GM12878 (cell line): ENCODE measurements around the gene ASB4. TPM values are rescaled to one million over a fixed set of nuclear protein-coding genes. Genes with fewer than 3 reads are reported as not detected.

Experiments
- ATAC-seq: fragments of 200-7000 bp; cut with Tn5 transposase; 3 replicates; pipeline ENCODE4 v1.9.1; 2020; ENCODE audit warnings: mild to moderate bottlenecking, moderate library complexity
- Bru-seq: library from RNA; stranded (reverse); fragments of 400-500 nt; gene quantifications from one replicate; lab custom pipeline; 2021; lab: Mats Ljungman, UMichigan
- BruChase-seq, 2 experiments: library from RNA; stranded (reverse); fragments of 400-500 nt; gene quantifications; one replicate each; lab custom pipeline; 2021; lab: Mats Ljungman, UMichigan
- BruUV-seq: library from RNA; stranded (reverse); fragments of 400-500 nt; replicated peaks from 2 replicates; lab custom pipeline; 2021; lab: Mats Ljungman, UMichigan
- CTCF ChIA-PET: fragments of 300-600 bp; sonication (Branson Sonifier 250); formaldehyde crosslinking; extraction: SDS; loops from one replicate; lab custom pipeline; 2021; ENCODE audit warnings: inconsistent platforms; lab: Yijun Ruan, JAX
- POLR2A ChIA-PET: fragments of 350-600 bp; formaldehyde crosslinking; extraction: SDS; loops from one replicate; lab custom pipeline; 2021; ENCODE audit warnings: inconsistent platforms; lab: Charles Lee
- RAD21 ChIA-PET: fragments of 300-600 bp; sonication (Branson Sonifier 250); formaldehyde crosslinking; loops from one replicate; lab custom pipeline; 2023; ENCODE audit warnings: antibody characterized with exemption; ENCODE audit not compliant: unreplicated experiment; lab: Charles Lee
- SMC1A ChIA-PET: fragments of 300-600 bp; sonication (Branson Sonifier 250); formaldehyde crosslinking; loops from one replicate; lab custom pipeline; 2023; ENCODE audit not compliant: unreplicated experiment, uncharacterized antibody; lab: Charles Lee
- DNase-seq: peaks from one replicate; pipeline ENCODE4 v3.0.0-alpha.2; 2011; ENCODE audit warnings: low read depth, low spot score
- FAIRE-seq: peaks from 3 replicates; lab custom pipeline; 2011; peaks lifted over from hg19 to GRCh38; lab: Jason Lieb, UNC
- H2AFZ ChIP-seq: 2 replicates; pipeline ENCODE4 v1.6.0; 2011; ENCODE audit warnings: low read depth, low read length, control low read depth; ENCODE audit not compliant: control insufficient read depth
- H3K27ac ChIP-seq: 2 replicates; pipeline ENCODE4 v1.5.1; 2011; ENCODE audit warnings: control low read depth; ENCODE audit not compliant: control insufficient read depth, insufficient read depth
- H3K27me3 ChIP-seq, 2 experiments: replicated peaks in 1 of 2; 2 replicates each; pipeline versions ENCODE4 v1.6.0 to v1.6.1; 2011; ENCODE audit warnings: low read length in 1 of 2; ENCODE audit not compliant: control insufficient read depth in 2 of 2, insufficient read depth in 2 of 2
- H3K36me3 ChIP-seq, 2 experiments: 2 replicates each; pipeline ENCODE4 v1.5.1; 2011; ENCODE audit warnings: low read length in 1 of 2; ENCODE audit not compliant: control insufficient read depth in 2 of 2, insufficient read depth in 2 of 2
- H3K4me1 ChIP-seq: 2 replicates; pipeline ENCODE4 v1.6.1; 2011; ENCODE audit warnings: mild to moderate bottlenecking, low read length, moderate library complexity, mixed read lengths; ENCODE audit not compliant: control insufficient read depth, insufficient read depth
- H3K4me2 ChIP-seq: 2 replicates; pipeline ENCODE4 v1.6.0; 2011; ENCODE audit warnings: control low read depth; ENCODE audit not compliant: control insufficient read depth, insufficient read depth
- H3K4me3 ChIP-seq: fragments of 200-600 bp; sonication (generic); 2 replicates; pipeline ENCODE4 v1.5.1; 2016
- H3K79me2 ChIP-seq: 2 replicates; pipeline ENCODE4 v1.6.0; 2011; ENCODE audit warnings: low read length; ENCODE audit not compliant: control insufficient read depth, insufficient read depth
- H3K9ac ChIP-seq: 2 replicates; pipeline ENCODE4 v1.8.0; 2011; ENCODE audit warnings: low read length, control low read depth, mixed read lengths; ENCODE audit not compliant: control insufficient read depth, insufficient read depth
- H3K9me3 ChIP-seq: replicated peaks from 3 replicates; pipeline ENCODE4 v1.5.1; 2011; ENCODE audit warnings: mild to moderate bottlenecking, low read length; ENCODE audit not compliant: control insufficient read depth, insufficient read depth
- H4K20me1 ChIP-seq: 2 replicates; pipeline ENCODE4 v1.6.0; 2011; ENCODE audit not compliant: control insufficient read depth, insufficient read depth
- BCL3 ChIP-seq: IDR thresholded peaks from 2 replicates; pipeline ENCODE4 v1.6.1; 2011; ENCODE audit warnings: borderline replicate concordance, low read depth, mild to moderate bottlenecking, moderate library complexity, low read length; ENCODE audit not compliant: insufficient read depth, poor library complexity, severe bottlenecking
- PAX8 ChIP-seq: fragments of 450-650 bp; IDR thresholded peaks from 2 replicates; pipeline ENCODE4 v1.6.1; 2017; ENCODE audit warnings: mild to moderate bottlenecking, moderate library complexity
- SMAD5 ChIP-seq: IDR thresholded peaks from 2 replicates; pipeline ENCODE4 v1.6.1; 2016; ENCODE audit warnings: antibody characterized with exemption, low read depth
- WGBS: methylation state at CpG from one replicate; pipeline ENCODE4 v1.1.6; 2016; ENCODE audit warnings: low lambda C conversion rate; ENCODE audit not compliant: insufficient replicate concordance, insufficient coverage; ENCODE audit errors: missing lambda C conversion rate; 5-methylcytosine and 5-hydroxymethylcytosine counted together
- in situ Hi-C: fragments of 300-500 bp; cut with MboI; formaldehyde crosslinking; loops from 9 replicates; pipeline ENCODE4 v1.14.3; 2018; ENCODE audit warnings: mixed read lengths
- intact Hi-C: fragments of 100-400 bp; cut with micrococcal nuclease; formaldehyde crosslinking; loops from one replicate; pipeline ENCODE4 v1.14.2; 2022; ENCODE audit not compliant: unreplicated experiment
- long read RNA-seq, 2 experiments: library from polyadenylated mRNA; unstranded; transcript quantifications; one replicate each; pipeline ENCODE4 v2.0.0, GENCODE V29; 2019 to 2020
- polyA minus RNA-seq, 3 experiments: library from RNA; depleted of rRNA, polyadenylated mRNA; stranded (reverse); fragments of >200 nt; gene quantifications; 2 replicates each; pipeline ENCODE4 v1.2.3, GENCODE V29; 2011
- polyA plus RNA-seq, 11 experiments: library from polyadenylated mRNA; depleted of rRNA in 4 of 11; unstranded in 6 of 11; stranded (reverse) in 5 of 11; fragments of >200 nt; fragmentation: Nextera tagmentation in 4 of 11; fragmentation: Illumina TruSeq in 1 of 11; extraction: Ambion mirVana in 4 of 11; extraction: Trizol in 1 of 11; gene quantifications; 1 replicate in 1 of 11; 2 replicates in 10 of 11; pipeline versions ENCODE4 v1.2.1 to v1.2.3, GENCODE V29; 2011 to 2016; ENCODE audit warnings: inconsistent platforms in 2 of 11, missing spikeins in 2 of 11, low read depth in 1 of 11
- total RNA-seq, 4 experiments: library from RNA; depleted of rRNA in 3 of 4; stranded (reverse); fragments of >200 nt in 3 of 4; fragmentation: Illumina TruSeq in 1 of 4; extraction: Trizol in 1 of 4; gene quantifications; 2 replicates each; pipeline versions ENCODE4 v1.2.1 to v1.2.3, GENCODE V29; 2013 to 2021

The ASB4 gene
- total RNA-seq (2013; cell fraction: nucleolus; rRNA removed) = 0.27 and 1.1 TPM in 2 replicates
- total RNA-seq (2014; rRNA removed) (not detected in 2 replicates), total RNA-seq (2014; rRNA removed; fragmentation: Illumina TruSeq; extraction: Trizol) (not detected in 2 replicates), total RNA-seq (2021) (0.08 TPM in 1 of 2 replicates, not detected in the other), polyA plus RNA-seq (2011; rRNA removed) (1.1 and 1.3 TPM in 2 replicates), polyA plus RNA-seq (2014; fragmentation: Illumina TruSeq; extraction: Trizol) (not detected in 2 replicates), polyA plus RNA-seq (2014; fragmentation: Nextera tagmentation; extraction: Ambion mirVana) (not detected), polyA plus RNA-seq (2014; rRNA removed) (0.12 TPM in 1 of 2 replicates, not detected in the other), polyA plus RNA-seq (2016; fragmentation: Nextera tagmentation; extraction: Ambion mirVana) (not detected), polyA minus RNA-seq (2011; rRNA and poly(A)+ RNA removed) (1.2 and 1.9 TPM in 2 replicates), Bru-seq, nascent RNA (percentile 22 among the genes with signal in this experiment), BruChase-seq, experiment 1, labeled RNA remaining after a 6-hour chase (percentile 17 among the genes with signal in this experiment), BruChase-seq, experiment 2, labeled RNA remaining after a 2-hour chase (percentile 13 among the genes with signal in this experiment)
- polyA plus RNA-seq (2011; ENCODE audit: low read depth) = not detected
- 0.64 and 0.82 TPM in 2 replicates for polyA plus RNA-seq (2011; cell fraction: cytosol; rRNA removed)
- 0.56 and 1.1 TPM in 2 replicates for polyA plus RNA-seq (2011; cell fraction: nucleus; rRNA removed)
- polyA plus RNA-seq (2012) = not detected in 2 replicates
- not detected in 2 replicates for polyA minus RNA-seq (2011; cell fraction: cytosol; rRNA and poly(A)+ RNA removed)
- polyA minus RNA-seq (2011; cell fraction: nucleus; rRNA and poly(A)+ RNA removed) = 0.73 and 1.4 TPM in 2 replicates
- long read RNA-seq, experiment 1 = 0 reads
- long read RNA-seq, experiment 2, partial matches to known transcripts = 0 of 2 reads
- long read RNA-seq, experiment 2, other reads (novel, unspliced or antisense) = 2 of 2 reads

- intact Hi-C loops = no loop called here
- Histone ChIP-seq H2AFZ (no peak within 1 kb of the TSS), H3K79me2 (no peaks in the 10 kb centered on the region), H3K9me3 (no peaks in the 10 kb centered on the region)
- FAIRE-seq = no peak
- no peak for TF ChIP-seq PAX8
- TF ChIP-seq BCL3 = no peak
- no peak for TF ChIP-seq SMAD5
- TF ChIP-seq, all 136 proteins: peak for 0
- no peaks in the 10 kb centered on the region for H4K20me1 ChIP-seq
- ChIA-PET POLR2A (interaction anchor here (0.8 to 1.1 kb wide), 2 partner anchors 9 to 18 kb away, joined by 3 read pairs; no protein-coding TSS in a partner anchor), SMC1A (interaction anchor here (0.8 to 13.9 kb wide), 14 partner anchors 8 to 239 kb away, joined by 3 to 203 read pairs (median 4); no protein-coding TSS in a partner anchor), RAD21 (interaction anchor here (1.0 to 1.6 kb wide), 5 partner anchors 9 to 26 kb away, joined by 3 to 11 read pairs (median 4); no protein-coding TSS in a partner anchor), CTCF (interaction anchor here (0.8 to 13.1 kb wide), 6 partner anchors 8 to 239 kb away, joined by 3 to 136 read pairs (median 4); no protein-coding TSS in a partner anchor)
- no TSS peak for BruUV-seq
- ATAC-seq = no peak
- DNase-seq = no peak
- H3K4me1 ChIP-seq = peaks cover under 1% of the 10 kb centered on the region; the same call in 1 of the 2 replicates
- no peaks in the 10 kb centered on the region for H3K27me3 ChIP-seq
- no peak within 1 kb of the TSS for H3K27ac ChIP-seq
- H3K36me3 ChIP-seq = no peaks in the 10 kb centered on the region
- no peak within 1 kb of the TSS for H3K4me3 ChIP-seq
- no peak within 1 kb of the TSS for H3K4me2 ChIP-seq
- in situ Hi-C loops = no loop called here
- WGBS = 61% methylated on average over 12 of the region's 12 CpGs
- H3K9ac ChIP-seq = no peak within 1 kb of the TSS
Observed at GRCh38 chr7:95485391-95486123, at the start of gene ASB4. TSS of gene ASB4 (plus strand) at chr7:95485943. CDS start at chr7:95485972, 29 bp downstream.
